H9 (cell line): ENCODE results near the gene RBL1. TPM values are rescaled to one million over a fixed set of nuclear protein-coding genes. Genes with fewer than 3 reads are reported as not detected.

Experiments used
- DNase-seq: peaks from one replicate; pipeline ENCODE4 v3.0.0-alpha.2; 2017
- H2AFZ ChIP-seq: one replicate; pipeline ENCODE4 v1.6.1; 2013; ENCODE audit warnings: mild to moderate bottlenecking, low read length, control low read depth, moderate library complexity
- H2AK5ac ChIP-seq: 2 replicates; pipeline ENCODE4 v1.6.1; 2013; ENCODE audit warnings: low read length, control low read depth, mixed read lengths; ENCODE audit not compliant: insufficient read length
- H2BK120ac ChIP-seq: one replicate; pipeline ENCODE4 v1.6.1; 2013; ENCODE audit warnings: low read depth, mild to moderate bottlenecking, low read length, control low read depth, inconsistent platforms; ENCODE audit not compliant: poor library complexity, severe bottlenecking
- H2BK12ac ChIP-seq: 2 replicates; pipeline ENCODE4 v1.6.1; 2013; ENCODE audit warnings: low read length, control low read depth, mixed read lengths, low read depth; ENCODE audit not compliant: insufficient read length
- H2BK15ac ChIP-seq: 2 replicates; pipeline ENCODE4 v1.6.1; 2013; ENCODE audit warnings: low read depth, low read length, control low read depth
- H2BK20ac ChIP-seq: one replicate; pipeline ENCODE4 v1.6.1; 2013; ENCODE audit warnings: low read depth, mild to moderate bottlenecking, low read length, control low read depth, inconsistent platforms; ENCODE audit not compliant: poor library complexity, severe bottlenecking
- H2BK5ac ChIP-seq: 2 replicates; pipeline ENCODE4 v1.6.1; 2013; ENCODE audit warnings: low read length, control low read depth, mixed read lengths; ENCODE audit not compliant: insufficient read length
- H3K14ac ChIP-seq: 2 replicates; pipeline ENCODE4 v1.6.1; 2013; ENCODE audit warnings: low read length, control low read depth; ENCODE audit not compliant: insufficient read depth
- H3K18ac ChIP-seq: 2 replicates; pipeline ENCODE4 v1.6.1; 2013; ENCODE audit warnings: low read depth, mild to moderate bottlenecking, mixed read lengths, low read length, control low read depth; ENCODE audit not compliant: insufficient read length
- H3K23ac ChIP-seq: 2 replicates; pipeline ENCODE4 v1.6.1; 2013; ENCODE audit warnings: low read length, control low read depth, mixed read lengths, low read depth; ENCODE audit not compliant: insufficient read length
- H3K23me2 ChIP-seq: 2 replicates; pipeline ENCODE4 v1.6.1; 2013; ENCODE audit warnings: low read depth, mild to moderate bottlenecking, mixed read lengths, low read length, control low read depth; ENCODE audit not compliant: insufficient read length, poor library complexity, severe bottlenecking
- H3K27ac ChIP-seq: 2 replicates; pipeline ENCODE4 v1.5.1; 2013; ENCODE audit warnings: low read length, control low read depth, mixed read lengths, low read depth; ENCODE audit not compliant: insufficient read length
- H3K27me3 ChIP-seq: 2 replicates; pipeline ENCODE4 v1.6.1; 2013; ENCODE audit warnings: low read length, control low read depth, inconsistent platforms; ENCODE audit not compliant: insufficient read depth
- H3K4ac ChIP-seq: 2 replicates; pipeline ENCODE4 v1.6.1; 2013; ENCODE audit warnings: low read depth, mild to moderate bottlenecking, control low read depth, inconsistent platforms, low read length, moderate library complexity
- H3K4me1 ChIP-seq: 2 replicates; pipeline ENCODE4 v1.6.1; 2013; ENCODE audit warnings: low read length, control low read depth, inconsistent platforms; ENCODE audit not compliant: insufficient read depth
- H3K4me2 ChIP-seq: 2 replicates; pipeline ENCODE4 v1.6.1; 2013; ENCODE audit warnings: low read length, control low read depth, mixed read lengths; ENCODE audit not compliant: insufficient read length, insufficient read depth
- H3K56ac ChIP-seq: 2 replicates; pipeline ENCODE4 v1.6.1; 2013; ENCODE audit warnings: low read depth, mild to moderate bottlenecking, mixed read lengths, low read length, control low read depth; ENCODE audit not compliant: insufficient read length
- H3K79me1 ChIP-seq: 2 replicates; pipeline ENCODE4 v1.6.1; 2013; ENCODE audit warnings: low read depth, mild to moderate bottlenecking, moderate library complexity, low read length, control low read depth, inconsistent platforms; ENCODE audit not compliant: insufficient read depth, poor library complexity, severe bottlenecking
- H3K79me2 ChIP-seq: 2 replicates; pipeline ENCODE4 v1.6.1; 2013; ENCODE audit warnings: low read length, control low read depth, inconsistent platforms; ENCODE audit not compliant: insufficient read depth
- H3K9ac ChIP-seq: 2 replicates; pipeline ENCODE4 v1.6.1; 2013; ENCODE audit warnings: low read length, control low read depth, mixed read lengths; ENCODE audit not compliant: insufficient read length; ENCODE audit errors: extremely low read depth
- H3K9me3 ChIP-seq: one replicate; pipeline ENCODE4 v1.6.1; 2013; ENCODE audit warnings: low read depth, low read length, inconsistent platforms; ENCODE audit not compliant: control insufficient read depth
- H3T11ph ChIP-seq: one replicate; pipeline ENCODE4 v1.6.1; 2013; ENCODE audit warnings: mild to moderate bottlenecking, low read length, control low read depth, inconsistent platforms
- H4K20me1 ChIP-seq: one replicate; pipeline ENCODE4 v1.6.1; 2013; ENCODE audit not compliant: control insufficient read depth, insufficient read length, insufficient read depth
- H4K5ac ChIP-seq: 2 replicates; pipeline ENCODE4 v1.6.1; 2013; ENCODE audit warnings: low read depth, mild to moderate bottlenecking, mixed read lengths, low read length, control low read depth; ENCODE audit not compliant: insufficient read length
- H4K8ac ChIP-seq: replicated peaks from 2 replicates; pipeline ENCODE4 v1.6.1; 2013; ENCODE audit warnings: low read length, control low read depth, mixed read lengths, low read depth; ENCODE audit not compliant: insufficient read length
- H4K91ac ChIP-seq: 2 replicates; pipeline ENCODE4 v1.6.1; 2013; ENCODE audit warnings: low read depth, mild to moderate bottlenecking, moderate library complexity, mixed read lengths, low read length, control low read depth; ENCODE audit not compliant: insufficient read length
- H3K27ac Mint-ChIP-seq, 3 experiments: 2 replicates in 2 of 3; 3 replicates in 1 of 3; pipeline ENCODE4 v1.8.0; 2020 to 2021; ENCODE audit warnings: mixed read lengths in 3 of 3, mild to moderate bottlenecking in 1 of 3, moderate library complexity in 1 of 3
- H3K27me3 Mint-ChIP-seq: 2 replicates; pipeline ENCODE4 v1.8.0; 2021; ENCODE audit warnings: low read depth, mild to moderate bottlenecking, moderate library complexity, mixed read lengths
- H3K36me3 Mint-ChIP-seq, 3 experiments: 2 replicates in 2 of 3; 3 replicates in 1 of 3; pipeline ENCODE4 v1.8.0; 2020 to 2021; ENCODE audit warnings: low read depth in 3 of 3, mixed read lengths in 3 of 3; ENCODE audit not compliant: insufficient read depth in 1 of 3
- H3K4me1 Mint-ChIP-seq, 2 experiments: 2 replicates each; pipeline ENCODE4 v1.8.0; 2020; ENCODE audit warnings: mixed read lengths in 2 of 2
- H3K4me3 Mint-ChIP-seq, 2 experiments: 2 replicates in 1 of 2; 3 replicates in 1 of 2; pipeline ENCODE4 v1.8.0; 2020 to 2021; ENCODE audit warnings: mild to moderate bottlenecking in 2 of 2, mixed read lengths in 2 of 2, moderate library complexity in 1 of 2
- H3K9me3 Mint-ChIP-seq, 2 experiments: 2 replicates in 1 of 2; 3 replicates in 1 of 2; pipeline ENCODE4 v1.8.0; 2020; ENCODE audit warnings: mild to moderate bottlenecking in 2 of 2, mixed read lengths in 2 of 2, moderate library complexity in 1 of 2
- WGBS: extraction: QIAGEN DNeasy Blood & Tissue Kit; methylation state at CpG from one replicate; pipeline ENCODE4 v1.1.7; 2013; ENCODE audit warnings: missing lambda C conversion rate, low lambda C conversion rate, mixed read lengths; ENCODE audit not compliant: insufficient read length; ENCODE audit errors: extremely low coverage; 5-methylcytosine and 5-hydroxymethylcytosine counted together
- total RNA-seq: library from RNA; stranded (reverse); gene quantifications from 2 replicates; pipeline ENCODE4 v1.2.1, GENCODE V29; 2021
- TF ChIP-seq, protein P1 (sequence below): fragments of 200-600 bp; sonication (generic); conservative IDR thresholded peaks from 3 replicates; pipeline ENCODE4 v1.8.0; 2021; ENCODE audit warnings: antibody characterized with exemption, mild to moderate bottlenecking

The RBL1 gene
- total RNA-seq, 1 experiment from 2014 or later: 14.1 TPM

DNA sequence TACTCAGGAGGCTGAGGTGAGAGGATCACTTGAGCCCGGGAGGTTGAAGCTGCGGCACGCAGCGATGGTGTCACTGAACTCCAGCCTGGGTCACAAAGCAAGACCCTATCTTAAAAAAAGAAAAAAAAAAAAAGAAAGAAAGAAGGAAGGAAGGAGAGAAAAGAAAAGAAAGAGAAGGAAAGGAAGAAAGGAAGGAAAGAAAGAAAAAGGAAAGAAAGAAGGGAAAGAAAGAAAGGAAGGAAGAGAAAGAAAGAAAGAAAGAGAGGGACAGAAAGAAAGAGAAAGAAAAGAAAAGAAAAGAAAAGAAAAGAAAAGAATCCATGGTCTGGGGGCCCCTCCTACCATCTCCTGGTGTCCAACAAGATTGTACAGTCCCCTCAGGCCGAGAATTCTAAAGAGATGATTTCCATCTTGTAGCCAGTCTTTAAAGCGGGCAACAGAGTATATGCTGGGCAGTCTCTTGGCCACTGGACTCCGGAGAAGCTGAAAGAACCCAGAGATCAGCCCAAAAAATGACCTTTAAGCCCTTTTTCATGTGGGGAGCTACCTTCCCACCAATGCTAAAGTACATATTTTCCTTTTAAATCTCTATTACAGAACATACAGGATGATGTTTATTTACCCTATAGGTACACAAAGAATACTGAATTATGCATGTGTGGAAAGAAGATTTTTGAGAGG lies 23.7 kb upstream of the RBL1 start:
- Histone ChIP-seq H3K9me3 (no peaks in the 10 kb centered on the region), H3K9ac (no peak overlapping the region), H3K79me2 (no peaks in the 10 kb centered on the region), H3K18ac (no peak overlapping the region), H2BK5ac (no peak overlapping the region), H3K56ac (no peak overlapping the region), H3K27me3 (no peaks in the 10 kb centered on the region), H2BK15ac (no peak overlapping the region), H3K4ac (no peak overlapping the region), H2AK5ac (no peak overlapping the region), H4K91ac (no peak overlapping the region), H4K5ac (no peak overlapping the region), H3T11ph (no peak overlapping the region), H3K14ac (no peak overlapping the region), H4K20me1 (no peaks in the 10 kb centered on the region), H4K8ac (no peak overlapping the region), H2BK120ac (no peak overlapping the region), H3K23me2 (no peaks in the 10 kb centered on the region), H3K4me1 (no peaks in the 10 kb centered on the region), H3K23ac (no peak overlapping the region), H3K4me2 (no peak overlapping the region), H2BK12ac (no peak overlapping the region), H3K27ac (no peak overlapping the region), H2AFZ (no peak overlapping the region), H3K79me1 (no peaks in the 10 kb centered on the region), H2BK20ac (no peak overlapping the region)
- WGBS: no CpG with 5 or more reads among the region's 7 CpGs
- H3K27ac Mint-ChIP-seq: no peak overlapping the region
- no peaks in the 10 kb centered on the region for H3K27me3 Mint-ChIP-seq
- TF ChIP-seq, protein P1, sequence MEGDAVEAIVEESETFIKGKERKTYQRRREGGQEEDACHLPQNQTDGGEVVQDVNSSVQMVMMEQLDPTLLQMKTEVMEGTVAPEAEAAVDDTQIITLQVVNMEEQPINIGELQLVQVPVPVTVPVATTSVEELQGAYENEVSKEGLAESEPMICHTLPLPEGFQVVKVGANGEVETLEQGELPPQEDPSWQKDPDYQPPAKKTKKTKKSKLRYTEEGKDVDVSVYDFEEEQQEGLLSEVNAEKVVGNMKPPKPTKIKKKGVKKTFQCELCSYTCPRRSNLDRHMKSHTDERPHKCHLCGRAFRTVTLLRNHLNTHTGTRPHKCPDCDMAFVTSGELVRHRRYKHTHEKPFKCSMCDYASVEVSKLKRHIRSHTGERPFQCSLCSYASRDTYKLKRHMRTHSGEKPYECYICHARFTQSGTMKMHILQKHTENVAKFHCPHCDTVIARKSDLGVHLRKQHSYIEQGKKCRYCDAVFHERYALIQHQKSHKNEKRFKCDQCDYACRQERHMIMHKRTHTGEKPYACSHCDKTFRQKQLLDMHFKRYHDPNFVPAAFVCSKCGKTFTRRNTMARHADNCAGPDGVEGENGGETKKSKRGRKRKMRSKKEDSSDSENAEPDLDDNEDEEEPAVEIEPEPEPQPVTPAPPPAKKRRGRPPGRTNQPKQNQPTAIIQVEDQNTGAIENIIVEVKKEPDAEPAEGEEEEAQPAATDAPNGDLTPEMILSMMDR: no peak
- H3K9me3 Mint-ChIP-seq: peaks cover 1 to 3% of the 10 kb centered on the region in 2 experiments; a peak in 4 of 5 replicates
- DNase-seq: no peak
- peaks cover 0 to 2% of the 10 kb centered on the region in 2 experiments; a peak in 2 of 4 replicates for H3K4me1 Mint-ChIP-seq
- peaks cover 0 to 4% (median 1%) of the 10 kb centered on the region in 3 experiments; a peak in 3 of 7 replicates for H3K36me3 Mint-ChIP-seq
- H3K4me3 Mint-ChIP-seq: no peak overlapping the region
